ENCODE data around the gene CSNK2A1. TPM values are rescaled to one million over a fixed set of nuclear protein-coding genes. Genes with fewer than 3 reads are reported as not detected.

The CSNK2A1 gene
- total RNA-seq, 4 donors from 2014 or later = 67.5 to 86.3 (median 78.9) TPM

GRCh38 chr20:444117-444516, 99.5 kb downstream of the CSNK2A1 start:
- H3K36me3 ChIP-seq = peaks cover 11 to 87% (median 19%) of the 10 kb centered on the region in 3 donors

DNA sequence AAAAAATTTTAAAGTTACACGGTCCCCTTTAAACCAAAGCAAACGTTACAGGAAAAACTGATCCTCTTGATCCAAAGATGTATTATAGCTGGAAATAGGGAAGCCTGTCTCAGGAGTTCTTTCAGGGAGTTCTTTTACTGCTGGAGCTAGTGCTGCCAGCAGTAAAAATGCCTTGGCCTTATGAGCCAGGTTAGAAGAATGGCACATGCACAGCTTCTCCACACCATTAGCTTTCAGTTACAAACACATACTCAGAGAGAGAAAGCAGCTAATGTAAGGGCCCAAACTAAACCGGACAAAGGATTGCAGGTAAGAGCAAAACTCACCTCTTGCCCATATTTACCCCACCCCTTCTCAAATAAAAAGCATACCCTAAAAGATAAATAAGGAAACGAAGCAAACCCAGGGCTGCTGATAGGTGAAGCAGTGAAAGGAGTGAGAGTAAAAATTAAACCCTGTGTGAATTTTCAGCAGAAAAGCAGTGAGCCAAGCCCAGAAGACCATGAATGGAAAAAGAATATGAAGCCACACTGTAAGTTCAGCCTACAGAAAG, 100.3 kb downstream of the CSNK2A1 start:
- TF ChIP-seq CTCF (IDR thresholded peaks at IDR 0.05) = no peak
- intact Hi-C loops (cut with DNase I) = no loop called here
- DNase-seq = no peak
- no peak overlapping the region for H3K4me3 ChIP-seq
- WGBS, 2 donors = 85 to 86% methylated on average over 4 of the region's 4 CpGs
- H3K9me3 ChIP-seq = no peaks in the 10 kb centered on the region
- no peaks in the 10 kb centered on the region for H3K27me3 ChIP-seq
- no peak overlapping the region for H3K27ac ChIP-seq
- H3K4me1 ChIP-seq = peaks cover 6 to 31% (median 6%) of the 10 kb centered on the region in 3 donors
- H3K36me3 ChIP-seq = peaks cover 14 to 95% (median 23%) of the 10 kb centered on the region in 3 donors

More at GRCh38 chr20:444117-444516, 99.5 kb downstream of the CSNK2A1 start:
- no peak for TF ChIP-seq CTCF (IDR thresholded peaks at IDR 0.05)
- Histone ChIP-seq H3K27me3 (no peaks in the 10 kb centered on the region), H3K9me3 (no peaks in the 10 kb centered on the region), H3K27ac (no peak overlapping the region), H3K4me1 (peaks cover 6 to 23% (median 6%) of the 10 kb centered on the region in 3 donors), H3K4me3 (no peak overlapping the region)
- no peak for DNase-seq
- WGBS, 2 donors = 91 to 95% methylated on average over 3 of the region's 3 CpGs
- intact Hi-C loops (cut with DNase I) = no loop called here

DNA sequence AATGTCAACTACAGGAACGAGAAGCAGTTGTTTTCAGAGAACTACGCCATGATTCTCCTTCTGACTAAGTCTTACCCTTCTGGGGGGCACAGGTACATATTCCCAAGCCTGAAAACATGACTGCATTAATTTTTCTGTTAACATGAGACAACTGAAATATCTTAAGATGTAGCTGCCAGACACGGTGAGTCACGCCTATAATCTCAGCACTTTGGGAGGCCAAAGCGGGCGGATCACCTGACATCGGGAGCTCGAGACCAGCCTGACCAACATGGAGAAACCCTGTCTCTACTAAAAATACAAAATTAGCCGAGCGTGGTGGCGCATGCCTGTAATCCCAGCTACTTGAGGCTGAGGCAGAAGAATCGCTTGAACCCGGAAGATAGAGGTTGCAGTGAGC, 103.0 kb downstream of the CSNK2A1 start:
- H3K27me3 ChIP-seq = no peaks in the 10 kb centered on the region
- no peak for TF ChIP-seq CTCF (IDR thresholded peaks at IDR 0.05)
- no peak for TF ChIP-seq POLR2A (IDR thresholded peaks at IDR 0.05)
- H3K9me3 ChIP-seq = no peaks in the 10 kb centered on the region
- H3K36me3 ChIP-seq = peaks cover 15 to 100% (median 43%) of the 10 kb centered on the region in 3 donors
- 69 to 85% methylated on average over 13 of the region's 13 CpGs for WGBS, 2 donors
- H3K27ac ChIP-seq = no peak overlapping the region
- H3K4me3 ChIP-seq = no peak overlapping the region
- DNase-seq = no peak
- H3K4me1 ChIP-seq = peaks cover 6 to 35% (median 9%) of the 10 kb centered on the region in 3 donors
- intact Hi-C loops (cut with DNase I) = no loop called here

- Histone ChIP-seq H3K9me3 (no peaks in the 10 kb centered on the region), H3K4me3 (no peak overlapping the region), H3K36me3 (peaks cover 20 to 100% (median 48%) of the 10 kb centered on the region in 3 donors), H3K27ac (no peak overlapping the region), H3K27me3 (no peaks in the 10 kb centered on the region), H3K4me1 (peaks cover 6 to 34% (median 9%) of the 10 kb centered on the region in 3 donors)
- TF ChIP-seq POLR2A (IDR thresholded peaks at IDR 0.05) (no peak), CTCF (IDR thresholded peaks at IDR 0.05) (no peak)
- DNase-seq = no peak
- intact Hi-C loops (cut with DNase I) = no loop called here
- WGBS, 2 donors = 50 to 89% methylated on average over 1 to 7 of the region's 7 CpGs
These were observed 103.4 kb downstream of the CSNK2A1 start for GRCh38 chr20:440148-440547.

- Histone ChIP-seq H3K4me3 (peak overlapping the region in 1 of 4 donors; percentile 1), H3K27me3 (no peaks in the 10 kb centered on the region), H3K27ac (peak overlapping the region in 2 of 4 donors; percentile 9 to 23), H3K4me1 (peaks cover 0 to 36% (median 3%) of the 10 kb centered on the region in 3 donors), H3K36me3 (peaks cover 20 to 95% (median 54%) of the 10 kb centered on the region in 3 donors), H3K9me3 (no peaks in the 10 kb centered on the region)
- TF ChIP-seq POLR2A (IDR thresholded peaks at IDR 0.05) (no peak), CTCF (IDR thresholded peaks at IDR 0.05) (no peak)
- intact Hi-C loops (cut with DNase I) = no loop called here
- DNase-seq = no peak
- 49 to 66% methylated on average over 13 to 17 of the region's 18 CpGs for WGBS, 2 donors
These were observed 104.8 kb downstream of the CSNK2A1 start for GRCh38 chr20:438571-439469.
